Heart left ventricle (tissue), 16 donors: ENCODE data around the gene TYMP. TPM values are rescaled to one million over a fixed set of nuclear protein-coding genes. Genes with fewer than 3 reads are reported as not detected.
"Not testable (repeated sequence)": the region's sequence is repeated elsewhere in the genome, so short reads cannot be mapped to it uniquely, and the experiment has no call there.

ENCODE experiments used
- ATAC-seq, 4 donors: fragments of 200-7000 bp; cut with Tn5 transposase; one replicate each; pipeline ENCODE4 v1.9.1; 2020 to 2022; ENCODE audit warnings: moderate library complexity in 4 of 4, mild to moderate bottlenecking in 3 of 4, moderate number of reproducible peaks in 1 of 4
- DNase-seq, 5 donors: peaks; one replicate each; pipeline ENCODE4 v3.0.0-alpha.2; 2020
- H3K27ac ChIP-seq, 12 donors: fragments of 200-600 bp; sonication (generic) in 4 of 12; one replicate each; pipeline versions ENCODE4 v1.5.0 to v1.8.0; 2016 to 2022; ENCODE audit warnings: mild to moderate bottlenecking in 2 of 12
- H3K27me3 ChIP-seq, 9 donors: fragments of 200-600 bp; sonication (generic) in 2 of 9; one replicate each; pipeline versions ENCODE4 v1.5.1 to v1.8.0; 2016 to 2022; ENCODE audit warnings: mild to moderate bottlenecking in 3 of 9
- H3K36me3 ChIP-seq, 9 donors: fragments of 200-600 bp; sonication (generic) in 2 of 9; one replicate each; pipeline versions ENCODE4 v1.5.0 to v1.8.0; 2018 to 2022; ENCODE audit warnings: mild to moderate bottlenecking in 2 of 9
- H3K4me1 ChIP-seq, 12 donors: fragments of 200-600 bp; sonication (generic) in 4 of 12; one replicate each; pipeline versions ENCODE4 v1.5.0 to v1.8.0; 2016 to 2022; ENCODE audit warnings: mild to moderate bottlenecking in 3 of 12
- H3K4me3 ChIP-seq, 12 donors: fragments of 200-600 bp; sonication (generic) in 4 of 12; one replicate each; pipeline versions ENCODE4 v1.5.0 to v1.8.0; 2017 to 2022; ENCODE audit warnings: mild to moderate bottlenecking in 9 of 12, moderate library complexity in 4 of 12
- H3K9me3 ChIP-seq, 12 donors: fragments of 200-600 bp; sonication (generic) in 4 of 12; one replicate each; pipeline versions ENCODE4 v1.5.0 to v1.8.0; 2016 to 2022; ENCODE audit warnings: mild to moderate bottlenecking in 1 of 12
- POLR2A ChIP-seq, 2 donors: fragments of 450-650 bp; IDR thresholded peaks; one replicate each; pipeline ENCODE4 v1.6.1; 2017; ENCODE audit warnings: antibody characterized with exemption in 2 of 2, mild to moderate bottlenecking in 2 of 2, moderate library complexity in 2 of 2
- WGBS, 4 donors: extraction: QIAGEN DNeasy Blood & Tissue Kit in 2 of 4; methylation state at CpG; one replicate each; pipeline versions ENCODE4 v1.1.5 to v1.1.7; 2013 to 2018; 5-methylcytosine and 5-hydroxymethylcytosine counted together
- intact Hi-C, 10 donors: fragments of 100-400 bp; cut with DNase I; formaldehyde crosslinking; loops; one replicate each; pipeline versions ENCODE4 v1.11.1 to v1.14.2; 2022
- polyA plus RNA-seq, 2 donors: library from polyadenylated mRNA; stranded (reverse); fragments of 200-250 nt; gene quantifications; one replicate each; pipeline ENCODE4 v1.2.3, GENCODE V29; 2013
- total RNA-seq, 9 donors: library from RNA; depleted of rRNA in 2 of 9; stranded (reverse); fragments of >200 nt in 2 of 9; fragmentation: NEBNext Ultra II Directional in 3 of 9; extraction: Animal tissue kit (Norgen Biotek cat#: 25700) in 3 of 9; gene quantifications; one replicate each; pipeline versions ENCODE4 v1.1.0 to v1.2.4, GENCODE V29; 2016 to 2023
- TF ChIP-seq, protein P1 (sequence below), 12 donors: fragments of 200-600 bp; sonication (generic) in 4 of 12; IDR thresholded peaks; one replicate each; pipeline versions ENCODE4 v1.5.0 to v1.8.0; 2018 to 2022; ENCODE audit warnings: antibody characterized with exemption in 12 of 12, mild to moderate bottlenecking in 5 of 12
- donor health status: ischemic (EF 13 %, LVEDD 7.1; RV severe dilation, severe dysfunction).
- donor health status: healthy with polysubstance abuse.
- donor health status: DM: no; HTN: yes; CAD: no.
- donor health status: DM: no; HTN: no; CAD: no.
- donor health status: ischemic (EF 25% LVEDD 6.9; RV normal size, moderate dysfunction).
- donor health status: ischemic (EF 25% LVEDD 5.7; RV mildly dilated, moderate dysfunction).
- donor health status: healthy.
- donor health status: DM: yes; HTN: yes; CAD: no.
- donor health status: ischemic (EF 35%, LVEDD 5.7; RV mildly dilated, moderate dysfunction).
- donor health status: nonischemic (EF 11% LVEDD 7.7; RV severe dilation, severe dysfunction).
- donor health status: DM: yes; HTN: yes; CAD: no.
- donor health status: PGD.
- donor health status: ischemic (EF 29% LVEDD 5.4; RV normal size, mild dysfunction).
- donor health status: nonischemic (EF 23%, LVEDD 6.1; RV moderate dilation, normal function).

The TYMP gene
- total and polyA plus RNA-seq, 11 donors, result 8.3 to 198 (median 21.7) TPM

DNA sequence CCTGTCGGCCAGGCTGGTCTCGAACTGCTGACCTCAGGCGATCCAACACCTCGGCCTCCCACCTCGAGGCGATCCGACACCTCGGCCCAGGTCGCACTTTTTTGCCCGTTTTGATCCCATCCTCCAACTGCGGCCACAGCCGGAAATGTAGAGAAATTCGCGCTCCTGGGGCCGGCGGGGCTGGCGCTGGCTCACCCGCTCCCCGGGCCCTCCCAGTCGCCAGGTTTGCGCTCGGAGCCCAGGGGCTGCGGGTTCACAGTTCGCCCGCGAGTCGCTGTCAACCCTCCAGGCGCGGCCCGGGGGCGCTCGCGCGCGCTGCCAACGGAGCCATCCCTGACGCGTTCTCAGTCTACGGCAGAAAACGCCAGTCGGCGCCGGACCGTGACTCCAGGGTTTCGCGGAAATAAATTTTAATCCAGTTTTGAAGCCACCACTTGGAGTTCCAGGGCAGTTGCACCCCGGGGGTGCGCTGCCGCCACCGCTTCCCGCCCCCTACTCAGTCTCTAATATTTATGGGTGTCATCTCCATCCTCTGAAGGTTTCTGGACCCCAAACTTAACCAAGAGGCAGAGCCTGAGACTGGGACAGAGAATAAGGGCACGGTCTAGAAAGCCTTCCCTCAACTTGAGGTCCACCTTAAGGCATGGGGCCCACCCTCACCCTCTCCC lies 14.4 kb upstream of the TYMP start:
- H3K36me3 ChIP-seq, result no peaks in the 10 kb centered on the region
- peaks cover 0 to 88% (median 24%) of the 10 kb centered on the region in 12 donors for H3K4me1 ChIP-seq
- DNase-seq (peak; percentile 79 to 93 (median 84)), ATAC-seq (peak in 3 of 4 donors; percentile 58 to 64 (median 62))
- no peaks in the 10 kb centered on the region for H3K9me3 ChIP-seq
- H3K27me3 ChIP-seq, result peaks cover 20 to 55% (median 25%) of the 10 kb centered on the region in 9 donors
- TF ChIP-seq, protein P1, sequence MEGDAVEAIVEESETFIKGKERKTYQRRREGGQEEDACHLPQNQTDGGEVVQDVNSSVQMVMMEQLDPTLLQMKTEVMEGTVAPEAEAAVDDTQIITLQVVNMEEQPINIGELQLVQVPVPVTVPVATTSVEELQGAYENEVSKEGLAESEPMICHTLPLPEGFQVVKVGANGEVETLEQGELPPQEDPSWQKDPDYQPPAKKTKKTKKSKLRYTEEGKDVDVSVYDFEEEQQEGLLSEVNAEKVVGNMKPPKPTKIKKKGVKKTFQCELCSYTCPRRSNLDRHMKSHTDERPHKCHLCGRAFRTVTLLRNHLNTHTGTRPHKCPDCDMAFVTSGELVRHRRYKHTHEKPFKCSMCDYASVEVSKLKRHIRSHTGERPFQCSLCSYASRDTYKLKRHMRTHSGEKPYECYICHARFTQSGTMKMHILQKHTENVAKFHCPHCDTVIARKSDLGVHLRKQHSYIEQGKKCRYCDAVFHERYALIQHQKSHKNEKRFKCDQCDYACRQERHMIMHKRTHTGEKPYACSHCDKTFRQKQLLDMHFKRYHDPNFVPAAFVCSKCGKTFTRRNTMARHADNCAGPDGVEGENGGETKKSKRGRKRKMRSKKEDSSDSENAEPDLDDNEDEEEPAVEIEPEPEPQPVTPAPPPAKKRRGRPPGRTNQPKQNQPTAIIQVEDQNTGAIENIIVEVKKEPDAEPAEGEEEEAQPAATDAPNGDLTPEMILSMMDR (IDR thresholded peaks at IDR 0.05), result peak; percentile 30 to 76 (median 60)
- no peak for TF ChIP-seq POLR2A (IDR thresholded peaks at IDR 0.05)
- H3K4me3 ChIP-seq, result peak overlapping the region in 10 of 12 donors; percentile 26 to 54 (median 40)
- 4 to 9% (median 5%) methylated on average over 27 to 52 of the region's 52 CpGs for WGBS, 4 donors
- intact Hi-C loops, result loop anchor here in 2 of 10 donors (5.0 to 10.0 kb wide), 2 partner anchors 71 to 78 kb away; no protein-coding TSS in a partner anchor
- H3K27ac ChIP-seq, result peak overlapping the region in 4 of 12 donors; percentile 1 to 98 (median 36)

DNA sequence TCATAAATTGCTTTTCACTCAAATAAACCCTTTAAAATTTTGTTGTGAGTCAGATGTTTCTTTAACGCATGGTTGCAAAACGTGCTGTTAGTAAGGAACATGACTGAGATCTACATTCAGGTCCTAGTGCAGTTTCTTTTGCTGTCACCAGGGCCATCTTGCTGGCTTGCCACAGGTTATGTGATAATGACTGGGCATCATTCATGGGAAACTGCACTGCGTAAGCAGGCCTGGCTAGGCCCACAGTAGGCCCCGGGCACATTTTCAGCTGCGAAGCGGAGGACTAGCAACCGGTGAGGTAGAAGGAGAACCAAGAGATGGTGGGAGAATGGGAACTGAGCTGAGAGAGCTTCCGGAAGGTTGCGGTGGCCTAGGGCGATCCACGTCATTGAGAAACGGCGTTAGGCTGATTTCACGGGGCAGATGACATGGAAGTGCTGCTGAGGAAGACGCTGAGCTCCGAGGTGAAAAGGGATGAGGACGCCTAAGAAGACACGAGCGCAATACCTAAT lies 12.7 kb upstream of the TYMP start:
- WGBS, 4 donors, result 90 to 94% (median 93%) methylated on average over 19 of the region's 19 CpGs
- ATAC-seq (peak in 2 of 4 donors; percentile 5 to 21), DNase-seq (peak in 2 of 5 donors; percentile 20 to 51)
- peak overlapping the region in 2 of 12 donors; percentile 3 to 38 for H3K4me3 ChIP-seq
- H3K36me3 ChIP-seq, result no peaks in the 10 kb centered on the region
- H3K9me3 ChIP-seq, result no peaks in the 10 kb centered on the region
- H3K4me1 ChIP-seq, result peaks cover 0 to 92% (median 21%) of the 10 kb centered on the region in 12 donors
- intact Hi-C loops, result loop anchor here in 2 of 10 donors (5.0 to 10.0 kb wide), 2 partner anchors 72 to 80 kb away; no protein-coding TSS in a partner anchor
- TF ChIP-seq POLR2A (IDR thresholded peaks at IDR 0.05), result no peak
- TF ChIP-seq, protein P1 (IDR thresholded peaks at IDR 0.05), result peak in 1 of 12 donors; percentile 14
- peaks cover 8 to 45% (median 12%) of the 10 kb centered on the region in 9 donors for H3K27me3 ChIP-seq
- peak overlapping the region in 3 of 12 donors; percentile 44 to 98 (median 61) for H3K27ac ChIP-seq

DNA sequence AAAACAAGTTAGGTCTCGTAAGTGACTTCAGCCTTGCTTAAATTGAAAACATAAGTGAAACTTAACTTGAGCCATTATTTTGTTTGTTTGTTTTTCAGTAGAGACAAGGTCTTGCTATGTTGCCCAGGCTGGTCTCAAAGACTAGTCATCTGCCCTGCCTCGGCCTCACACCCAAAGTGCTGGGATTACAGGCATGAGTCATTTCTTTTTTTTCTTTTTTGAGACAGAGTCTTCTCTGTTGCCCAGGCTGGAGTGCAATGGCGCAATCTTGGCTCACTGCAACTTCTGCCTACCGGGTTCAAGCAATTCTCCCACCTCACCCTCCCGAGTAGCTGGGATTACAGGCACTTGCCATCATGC lies 11.8 kb upstream of the TYMP start:
- intact Hi-C loops, result loop anchor here in 2 of 10 donors (5.0 to 10.0 kb wide), 2 partner anchors 73 to 81 kb away; no protein-coding TSS in a partner anchor
- 77 to 88% (median 86%) methylated on average over 5 of the region's 5 CpGs for WGBS, 4 donors
- Histone ChIP-seq H3K4me3 (peak overlapping the region in 2 of 12 donors; percentile 3 to 38), H3K27me3 (peaks cover 0 to 37% (median 4%) of the 10 kb centered on the region in 9 donors), H3K4me1 (peaks cover 0 to 95% (median 20%) of the 10 kb centered on the region in 12 donors), H3K27ac (peak overlapping the region in 7 of 12 donors; percentile 3 to 98 (median 61))
- not testable (repeated sequence) for H3K9me3 ChIP-seq, H3K36me3 ChIP-seq
- DNase-seq, result peak in 2 of 5 donors; percentile 33 to 52
- ATAC-seq, result peak in 2 of 4 donors; percentile 28 to 52

DNA sequence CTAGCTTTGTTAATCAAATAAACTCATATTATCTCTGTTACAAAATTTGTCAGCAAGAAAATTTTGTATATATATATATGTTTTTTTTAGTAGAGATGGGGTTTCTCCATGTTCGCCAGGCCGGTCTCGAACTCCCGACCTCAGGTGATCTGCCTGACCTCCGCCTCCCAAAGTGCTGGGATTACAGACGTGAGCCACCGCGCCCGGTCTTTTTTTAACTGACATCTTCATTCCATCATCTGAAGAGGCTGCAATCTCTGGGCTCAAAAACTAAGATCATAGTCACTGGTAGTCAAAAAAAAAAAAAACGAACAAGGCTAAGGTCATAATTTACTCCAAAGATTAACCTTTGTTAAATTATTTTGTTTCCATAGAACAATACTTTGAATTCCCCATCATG lies 10.6 kb upstream of the TYMP start:
- DNase-seq, result no peak
- peak overlapping the region in 11 of 12 donors; percentile 77 to 98 (median 87) for H3K27ac ChIP-seq
- no peaks in the 10 kb centered on the region for H3K36me3 ChIP-seq
- no peaks in the 10 kb centered on the region for H3K9me3 ChIP-seq
- ATAC-seq, result no peak
- intact Hi-C loops, result loop anchor here in 2 of 10 donors (5.0 to 10.0 kb wide), 2 partner anchors 74 to 82 kb away; no protein-coding TSS in a partner anchor
- H3K27me3 ChIP-seq, result peaks cover 0 to 27% (median 0%) of the 10 kb centered on the region in 9 donors
- H3K4me3 ChIP-seq, result peak overlapping the region in 1 of 12 donors; percentile 38
- WGBS, 4 donors, result 79 to 89% (median 87%) methylated on average over 10 of the region's 10 CpGs
- no peak for TF ChIP-seq POLR2A (IDR thresholded peaks at IDR 0.05)
- TF ChIP-seq, protein P1 (IDR thresholded peaks at IDR 0.05), result no peak
- peaks cover 0 to 95% (median 19%) of the 10 kb centered on the region in 12 donors for H3K4me1 ChIP-seq
